Measurements from ENCODE around the gene PANK3. TPM values are rescaled to one million over a fixed set of nuclear protein-coding genes. Genes with fewer than 3 reads are reported as not detected.

PANK3 gene
- total RNA-seq, 1 donor from 2014 or later: 26.3 TPM

GRCh38 chr5:168529374-168530234 lies 49.6 kb downstream of the PANK3 start:
- Histone ChIP-seq H3K27ac (replicated peaks) (no peak overlapping the region), H3K27me3 (ENCODE audit: low read depth) (peaks cover 52% of the 10 kb centered on the region), H3K4me3 (peak overlapping the region; percentile 64), H3K4me1 (peaks cover 9% of the 10 kb centered on the region), H3K36me3 (no peaks in the 10 kb centered on the region), H3K9me3 (replicated peaks) (no peaks in the 10 kb centered on the region)
- no peak for DNase-seq
- TF ChIP-seq CTCF (IDR thresholded peaks at IDR 0.05; ENCODE audit: borderline replicate concordance): no peak
- intact Hi-C loops (cut with micrococcal nuclease): no loop called here

- DNase-seq: no peak
- Histone ChIP-seq H3K36me3 (no peaks in the 10 kb centered on the region), H3K4me1 (peaks cover 9% of the 10 kb centered on the region), H3K27me3 (ENCODE audit: low read depth) (peaks cover 51% of the 10 kb centered on the region), H3K27ac (replicated peaks) (no peak within 1 kb of the TSS), H3K9me3 (replicated peaks) (no peaks in the 10 kb centered on the region), H3K4me3 (peak within 1 kb of the TSS; percentile 64)
- intact Hi-C loops (cut with micrococcal nuclease): no loop called here
- TF ChIP-seq CTCF (IDR thresholded peaks at IDR 0.05; ENCODE audit: borderline replicate concordance): no peak
Observed at GRCh38 chr5:168528521-168529373, 50.4 kb downstream of the PANK3 start, which contains the start of gene FBLL1. TSS of gene FBLL1 (plus strand) at chr5:168529305. CDS start at chr5:168529505, 200 bp downstream.

- H3K27me3 ChIP-seq (ENCODE audit: low read depth): peaks cover 45% of the 10 kb centered on the region
- H3K4me3 ChIP-seq: no peak overlapping the region
- intact Hi-C loops (cut with micrococcal nuclease): no loop called here
- no peak for TF ChIP-seq CTCF (IDR thresholded peaks at IDR 0.05; ENCODE audit: borderline replicate concordance)
- H3K9me3 ChIP-seq (replicated peaks): no peaks in the 10 kb centered on the region
- no peaks in the 10 kb centered on the region for H3K36me3 ChIP-seq
- H3K4me1 ChIP-seq: peaks cover 9% of the 10 kb centered on the region
- H3K27ac ChIP-seq (replicated peaks): no peak overlapping the region
- no peak for DNase-seq
Observed at GRCh38 chr5:168527756-168528295, 51.3 kb downstream of the PANK3 start.

- Histone ChIP-seq H3K27ac (replicated peaks) (no peak overlapping the region), H3K4me3 (no peak overlapping the region), H3K36me3 (peaks cover 1% of the 10 kb centered on the region), H3K4me1 (peaks cover 9% of the 10 kb centered on the region), H3K9me3 (replicated peaks) (no peaks in the 10 kb centered on the region), H3K27me3 (ENCODE audit: low read depth) (peaks cover 25% of the 10 kb centered on the region)
- no peak for TF ChIP-seq CTCF (IDR thresholded peaks at IDR 0.05; ENCODE audit: borderline replicate concordance)
- intact Hi-C loops (cut with micrococcal nuclease): no loop called here
- no peak for DNase-seq
Observed at GRCh38 chr5:168525856-168526255, 53.3 kb downstream of the PANK3 start.

GRCh38 chr5:168513861-168514428 lies 65.2 kb downstream of the PANK3 start:
- Histone ChIP-seq H3K27me3 (ENCODE audit: low read depth) (no peaks in the 10 kb centered on the region), H3K9me3 (replicated peaks) (peaks cover 13% of the 10 kb centered on the region), H3K27ac (replicated peaks) (no peak overlapping the region), H3K36me3 (peaks cover 98% of the 10 kb centered on the region), H3K4me1 (no peaks in the 10 kb centered on the region), H3K4me3 (no peak overlapping the region)
- no peak for DNase-seq
- no peak for TF ChIP-seq CTCF (IDR thresholded peaks at IDR 0.05; ENCODE audit: borderline replicate concordance)
- intact Hi-C loops (cut with micrococcal nuclease): no loop called here
